A549 (cell line): Measurements from ENCODE around the gene CITED4.

Experiments
- CBX2 ChIP-seq: fragments of 200-600 bp; sonication (generic); IDR thresholded peaks from 2 replicates; pipeline ENCODE4 v1.6.1; 2016; ENCODE audit warnings: low read depth, mild to moderate bottlenecking, borderline replicate concordance
- EP300 ChIP-seq, 2 experiments: fragments of >200 bp; sonication (Bioruptor Twin); formaldehyde crosslinking; IDR thresholded peaks; 2 replicates in 1 of 2; 3 replicates in 1 of 2; pipeline ENCODE4 v1.6.1; 2016 to 2017
- SMC3 ChIP-seq: fragments of >200 bp; sonication (Bioruptor Twin); formaldehyde crosslinking; IDR thresholded peaks from 3 replicates; pipeline ENCODE4 v1.6.1; 2018; ENCODE audit warnings: inconsistent platforms
- TF ChIP-seq, protein P1 (sequence below): fragments of >200 bp; sonication (Bioruptor Twin); formaldehyde crosslinking; IDR thresholded peaks from 3 replicates; pipeline ENCODE4 v1.5.1; 2016
- TF ChIP-seq, protein P2 (sequence below): fragments of 200-600 bp; sonication (generic); IDR thresholded peaks from 2 replicates; pipeline ENCODE4 v1.6.1; 2016; ENCODE audit warnings: antibody characterized with exemption, mild to moderate bottlenecking, moderate library complexity

DNA sequence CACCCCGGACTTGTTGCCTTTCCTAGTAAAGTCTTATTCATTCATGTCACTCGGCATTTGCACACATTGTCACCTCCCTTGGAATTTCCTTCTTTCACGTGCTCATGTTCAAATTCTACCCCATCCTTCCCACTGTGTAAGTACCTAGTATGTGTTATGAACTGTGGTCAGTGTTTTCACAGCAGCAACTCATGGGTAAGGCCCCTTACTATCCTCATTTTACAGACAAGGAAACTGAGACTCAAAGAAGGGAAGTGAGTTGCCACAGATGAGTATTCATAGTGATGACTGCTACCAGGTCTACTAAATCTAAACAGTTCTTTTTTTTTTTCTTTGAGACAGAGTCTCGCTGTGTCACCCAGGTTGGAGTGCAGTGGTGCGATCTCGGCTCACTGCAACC is 10.5 kb downstream of the CITED4 start:
- TF ChIP-seq, protein P1, sequence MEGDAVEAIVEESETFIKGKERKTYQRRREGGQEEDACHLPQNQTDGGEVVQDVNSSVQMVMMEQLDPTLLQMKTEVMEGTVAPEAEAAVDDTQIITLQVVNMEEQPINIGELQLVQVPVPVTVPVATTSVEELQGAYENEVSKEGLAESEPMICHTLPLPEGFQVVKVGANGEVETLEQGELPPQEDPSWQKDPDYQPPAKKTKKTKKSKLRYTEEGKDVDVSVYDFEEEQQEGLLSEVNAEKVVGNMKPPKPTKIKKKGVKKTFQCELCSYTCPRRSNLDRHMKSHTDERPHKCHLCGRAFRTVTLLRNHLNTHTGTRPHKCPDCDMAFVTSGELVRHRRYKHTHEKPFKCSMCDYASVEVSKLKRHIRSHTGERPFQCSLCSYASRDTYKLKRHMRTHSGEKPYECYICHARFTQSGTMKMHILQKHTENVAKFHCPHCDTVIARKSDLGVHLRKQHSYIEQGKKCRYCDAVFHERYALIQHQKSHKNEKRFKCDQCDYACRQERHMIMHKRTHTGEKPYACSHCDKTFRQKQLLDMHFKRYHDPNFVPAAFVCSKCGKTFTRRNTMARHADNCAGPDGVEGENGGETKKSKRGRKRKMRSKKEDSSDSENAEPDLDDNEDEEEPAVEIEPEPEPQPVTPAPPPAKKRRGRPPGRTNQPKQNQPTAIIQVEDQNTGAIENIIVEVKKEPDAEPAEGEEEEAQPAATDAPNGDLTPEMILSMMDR = no peak
- TF ChIP-seq EP300 (IDR thresholded peaks at IDR 0.05) (no peak), SMC3 (no peak), CBX2 (no peak)
- TF ChIP-seq, protein P2, sequence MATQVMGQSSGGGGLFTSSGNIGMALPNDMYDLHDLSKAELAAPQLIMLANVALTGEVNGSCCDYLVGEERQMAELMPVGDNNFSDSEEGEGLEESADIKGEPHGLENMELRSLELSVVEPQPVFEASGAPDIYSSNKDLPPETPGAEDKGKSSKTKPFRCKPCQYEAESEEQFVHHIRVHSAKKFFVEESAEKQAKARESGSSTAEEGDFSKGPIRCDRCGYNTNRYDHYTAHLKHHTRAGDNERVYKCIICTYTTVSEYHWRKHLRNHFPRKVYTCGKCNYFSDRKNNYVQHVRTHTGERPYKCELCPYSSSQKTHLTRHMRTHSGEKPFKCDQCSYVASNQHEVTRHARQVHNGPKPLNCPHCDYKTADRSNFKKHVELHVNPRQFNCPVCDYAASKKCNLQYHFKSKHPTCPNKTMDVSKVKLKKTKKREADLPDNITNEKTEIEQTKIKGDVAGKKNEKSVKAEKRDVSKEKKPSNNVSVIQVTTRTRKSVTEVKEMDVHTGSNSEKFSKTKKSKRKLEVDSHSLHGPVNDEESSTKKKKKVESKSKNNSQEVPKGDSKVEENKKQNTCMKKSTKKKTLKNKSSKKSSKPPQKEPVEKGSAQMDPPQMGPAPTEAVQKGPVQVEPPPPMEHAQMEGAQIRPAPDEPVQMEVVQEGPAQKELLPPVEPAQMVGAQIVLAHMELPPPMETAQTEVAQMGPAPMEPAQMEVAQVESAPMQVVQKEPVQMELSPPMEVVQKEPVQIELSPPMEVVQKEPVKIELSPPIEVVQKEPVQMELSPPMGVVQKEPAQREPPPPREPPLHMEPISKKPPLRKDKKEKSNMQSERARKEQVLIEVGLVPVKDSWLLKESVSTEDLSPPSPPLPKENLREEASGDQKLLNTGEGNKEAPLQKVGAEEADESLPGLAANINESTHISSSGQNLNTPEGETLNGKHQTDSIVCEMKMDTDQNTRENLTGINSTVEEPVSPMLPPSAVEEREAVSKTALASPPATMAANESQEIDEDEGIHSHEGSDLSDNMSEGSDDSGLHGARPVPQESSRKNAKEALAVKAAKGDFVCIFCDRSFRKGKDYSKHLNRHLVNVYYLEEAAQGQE = no peak
